Globus pallidus (tissue), 1 donor: ENCODE measurements around the gene ZNF32.
"Not testable (repeated sequence)": the region's sequence is repeated elsewhere in the genome, so short reads cannot be mapped to it uniquely, and the experiment has no call there.

ENCODE experiments used
- DNase-seq: peaks from one replicate; pipeline ENCODE4 v3.0.0-alpha.2; 2015; ENCODE audit warnings: low spot score

ZNF32 gene

GRCh38 chr10:43680035-43680434 lies 31.4 kb upstream of the ZNF32 start:
- DNase-seq = no peak

GRCh38 chr10:43679509-43679908 lies 30.8 kb upstream of the ZNF32 start:
- peak; percentile 45 for DNase-seq

GRCh38 chr10:43678654-43679053 lies 30.0 kb upstream of the ZNF32 start:
- no peak for DNase-seq

- DNase-seq = no peak
These were observed 28.2 kb upstream of the ZNF32 start for GRCh38 chr10:43676901-43677300.

- no peak for DNase-seq
These were observed 27.6 kb upstream of the ZNF32 start for GRCh38 chr10:43676331-43676730.

- DNase-seq = no peak
These were observed 26.0 kb upstream of the ZNF32 start for GRCh38 chr10:43674553-43675210.

DNA sequence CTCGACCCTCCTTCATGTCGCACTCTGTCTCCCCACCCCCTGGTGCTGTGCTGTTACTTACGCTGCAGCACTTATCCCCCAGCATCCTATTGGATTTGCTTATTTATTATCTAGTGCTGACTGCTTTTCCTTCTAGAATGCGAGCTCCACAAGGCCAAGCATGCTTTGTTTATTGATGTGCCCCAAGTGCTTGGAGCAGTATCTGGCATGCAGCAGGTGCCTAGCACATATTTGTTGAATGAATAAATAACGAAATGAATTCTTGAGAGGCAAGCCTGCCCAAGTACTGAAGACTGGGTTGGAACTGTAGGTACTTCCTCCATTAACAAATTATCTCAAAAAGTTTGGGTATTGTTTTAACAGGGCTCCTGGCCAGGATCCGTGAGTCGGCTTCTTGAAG lies 24.8 kb upstream of the ZNF32 start:
- DNase-seq = no peak

DNA sequence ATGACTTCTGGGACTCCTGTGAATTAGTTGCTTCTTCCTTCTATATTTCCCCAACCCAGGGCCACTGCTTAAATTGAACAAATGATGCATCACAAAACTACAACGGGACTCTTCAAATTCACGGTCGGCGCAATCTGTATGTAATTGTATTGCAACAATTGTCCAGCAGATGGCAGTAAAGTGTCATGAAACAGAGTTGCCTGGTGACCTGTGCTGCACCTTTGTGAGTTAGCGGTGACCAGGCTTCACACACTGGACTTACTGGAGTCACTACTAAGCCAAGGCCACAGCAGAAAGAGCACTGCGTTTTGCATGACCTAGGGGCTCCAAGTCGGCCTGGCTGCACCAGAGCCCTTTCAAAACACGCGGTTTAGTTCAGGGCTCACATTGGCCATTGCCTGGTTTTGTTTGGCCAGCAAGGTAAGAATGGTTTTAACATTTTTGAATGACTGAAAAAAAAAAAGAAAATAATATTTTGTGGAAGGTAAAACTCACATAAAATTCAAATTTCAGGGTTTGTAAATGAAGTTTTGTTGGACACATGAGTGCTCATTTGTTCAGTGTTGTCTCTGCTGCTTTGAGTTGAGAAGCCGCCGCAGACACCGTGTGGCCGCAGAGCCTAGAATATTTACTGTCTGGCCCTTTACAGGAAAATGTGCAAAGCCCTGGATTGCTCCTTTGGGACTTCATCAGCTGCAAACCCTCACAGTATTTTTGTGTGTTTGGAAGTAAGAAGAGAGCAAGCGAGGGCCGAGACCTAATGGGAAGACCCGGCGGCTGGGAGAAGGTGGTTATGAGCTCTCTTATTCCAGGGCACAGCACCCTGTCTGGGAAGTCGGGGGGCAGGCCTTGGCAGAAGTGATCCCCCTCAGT lies 23.2 kb upstream of the ZNF32 start:
- peak; percentile 42 for DNase-seq

GRCh38 chr10:43669386-43669785 lies 20.7 kb upstream of the ZNF32 start:
- DNase-seq = no peak

DNA sequence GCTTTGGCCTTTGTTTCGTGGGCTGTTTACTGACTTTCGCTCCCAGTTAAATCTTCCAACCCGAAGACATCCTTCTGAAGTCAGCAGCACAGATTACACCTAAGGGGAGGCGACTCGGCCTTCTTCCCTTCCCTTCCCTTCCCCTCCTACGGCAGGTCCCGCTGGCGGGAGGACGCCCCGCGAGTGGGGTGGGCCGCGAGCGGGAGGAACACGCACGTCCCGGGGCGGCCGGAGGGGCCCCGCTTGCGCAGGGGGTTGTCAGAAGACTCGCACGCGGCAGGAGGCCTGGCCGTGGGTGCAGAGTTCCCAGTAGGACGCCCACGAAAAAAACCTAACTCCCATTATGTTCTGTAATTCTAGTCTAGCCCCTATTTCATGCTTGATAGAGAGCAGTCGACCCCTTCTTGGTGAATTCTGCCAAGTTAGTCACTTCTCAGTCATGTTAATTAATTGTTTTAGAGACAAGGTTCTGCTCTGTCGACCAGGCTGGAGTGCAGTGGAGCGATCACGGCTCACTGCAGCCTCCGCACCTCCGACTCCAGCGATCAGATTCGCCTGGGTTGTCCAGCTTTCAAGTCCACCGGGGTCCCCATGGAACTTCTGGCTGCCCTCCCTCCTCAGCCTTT lies 19.2 kb upstream of the ZNF32 start:
- DNase-seq = no peak

DNA sequence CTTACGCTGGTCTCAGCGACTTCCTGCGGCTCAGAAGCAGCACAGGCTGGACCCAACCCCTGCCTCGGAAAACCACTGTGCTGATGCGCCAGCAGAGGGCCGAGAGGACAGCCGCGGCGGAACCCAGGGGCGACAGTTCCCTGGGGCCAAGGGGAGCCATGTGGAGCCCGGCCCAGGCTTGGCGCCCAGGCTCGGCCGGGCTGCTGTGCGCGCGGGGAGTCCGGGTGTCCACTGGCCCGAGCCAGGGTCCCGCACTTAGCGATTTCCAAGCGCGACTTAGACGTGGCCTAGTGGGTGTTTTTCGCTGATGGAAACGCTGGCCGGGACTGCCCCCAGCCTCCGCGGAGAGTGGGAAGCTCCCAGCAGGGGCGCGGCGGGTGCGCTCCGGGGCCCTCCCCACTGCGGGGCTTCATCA lies 18.6 kb upstream of the ZNF32 start:
- DNase-seq = peak; percentile 16

DNA sequence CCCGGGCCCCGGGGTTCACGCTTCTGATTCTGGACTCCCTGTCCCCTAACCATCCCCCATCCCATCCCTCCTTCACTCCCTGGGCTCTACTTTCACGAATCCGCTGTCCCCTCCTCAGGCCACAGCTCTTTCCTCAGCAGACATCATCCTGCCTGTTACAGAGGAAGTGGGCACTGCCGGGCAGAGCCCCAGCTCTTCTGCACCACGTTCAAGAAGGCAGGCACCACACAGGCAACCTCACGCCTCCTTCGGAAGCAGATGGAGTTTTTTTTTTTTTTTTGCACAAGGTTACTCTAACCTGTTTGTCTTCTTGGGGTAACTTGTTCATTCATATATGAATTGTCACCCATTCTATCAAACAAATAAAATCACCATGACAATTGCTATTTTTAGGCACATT lies 17.9 kb upstream of the ZNF32 start:
- no peak for DNase-seq

GRCh38 chr10:43665054-43665453 lies 16.4 kb upstream of the ZNF32 start:
- no peak for DNase-seq

GRCh38 chr10:43658227-43658626 lies 9.5 kb upstream of the ZNF32 start:
- DNase-seq = no peak

GRCh38 chr10:43655311-43655710 lies 6.6 kb upstream of the ZNF32 start:
- DNase-seq = no peak

- no peak for DNase-seq
These were observed 5.1 kb upstream of the ZNF32 start for GRCh38 chr10:43653746-43654145.

GRCh38 chr10:43649185-43649523 lies 473 bp upstream of the ZNF32 start:
- no peak for DNase-seq

- no peak for DNase-seq
These were observed 635 bp downstream of the ZNF32 start for GRCh38 chr10:43648095-43648397.

GRCh38 chr10:43647576-43647975 lies 1.1 kb downstream of the ZNF32 start:
- no peak for DNase-seq

GRCh38 chr10:43645866-43646265 lies 2.8 kb downstream of the ZNF32 start:
- DNase-seq = no peak

DNA sequence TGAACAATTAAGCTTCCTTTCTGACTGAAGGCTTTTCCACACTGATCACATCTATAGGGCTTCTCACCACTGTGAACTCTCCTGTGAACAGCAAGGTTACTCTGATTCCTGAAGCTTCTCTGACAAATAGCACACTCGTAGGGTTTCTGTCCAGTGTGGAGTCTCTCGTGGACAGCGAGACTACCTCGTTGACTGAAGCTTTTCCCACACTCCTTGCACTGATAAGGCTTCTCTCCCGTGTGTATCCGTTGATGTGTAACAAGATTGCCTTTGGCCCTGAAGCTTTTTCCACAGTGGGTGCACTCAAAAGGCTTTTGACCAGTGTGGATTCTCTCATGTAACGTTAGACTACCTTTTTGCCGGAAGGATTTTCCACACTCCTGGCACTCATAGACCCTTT lies 4.4 kb downstream of the ZNF32 start:
- DNase-seq = no peak

GRCh38 chr10:43640603-43641002 lies 8.1 kb downstream of the ZNF32 start:
- no peak for DNase-seq

- DNase-seq = not testable (repeated sequence)
These were observed 12.9 kb downstream of the ZNF32 start for GRCh38 chr10:43635816-43636215.
